SK-N-SH treated with all-trans-retinoic acid at 6 μM for 48 hours (cell line): Measurements from ENCODE around the gene CDK5RAP2.
"Not testable (repeated sequence)": the region's sequence is repeated elsewhere in the genome, so short reads cannot be mapped to it uniquely, and the experiment has no call there.

Experiments used
- ATAC-seq: fragments of 200-7000 bp; cut with Tn5 transposase; 3 replicates; pipeline ENCODE4 v1.9.1; 2020; ENCODE audit warnings: mild to moderate bottlenecking, moderate library complexity
- CREB5 ChIP-seq: fragments of 250-450 bp; sonication (Bioruptor Pico); IDR thresholded peaks from 2 replicates; pipeline ENCODE4 v1.5.1; 2020; ENCODE audit warnings: low read depth, mild to moderate bottlenecking, moderate library complexity
- CSDC2 ChIP-seq: fragments of 250-450 bp; sonication (Bioruptor Pico); IDR thresholded peaks from 2 replicates; pipeline ENCODE4 v1.5.0; 2020; ENCODE audit warnings: mild to moderate bottlenecking, moderate library complexity
- CSRNP3 ChIP-seq: fragments of 250-450 bp; sonication (Bioruptor Pico); IDR thresholded peaks from 2 replicates; pipeline ENCODE4 v1.5.1; 2021; ENCODE audit warnings: mild to moderate bottlenecking, moderate library complexity
- ESRRG ChIP-seq: fragments of 250-450 bp; sonication (Bioruptor Pico); IDR thresholded peaks from 2 replicates; pipeline ENCODE4 v1.6.1; 2021; ENCODE audit warnings: mild to moderate bottlenecking
- ISL1 ChIP-seq: fragments of 250-450 bp; sonication (Bioruptor Pico); IDR thresholded peaks from 2 replicates; pipeline ENCODE4 v2.1.2; 2022; ENCODE audit warnings: mild to moderate bottlenecking, moderate library complexity
- PATZ1 ChIP-seq: fragments of 250-450 bp; sonication (Bioruptor Pico); IDR thresholded peaks from 2 replicates; pipeline ENCODE4 v1.8.0; 2020; ENCODE audit warnings: mild to moderate bottlenecking, moderate library complexity, borderline replicate concordance
- PPARA ChIP-seq: fragments of 250-450 bp; sonication (Bioruptor Pico); IDR thresholded peaks from 2 replicates; pipeline ENCODE4 v1.5.0; 2020; ENCODE audit warnings: mild to moderate bottlenecking, borderline replicate concordance
- RARB ChIP-seq: fragments of 250-450 bp; sonication (Bioruptor Pico); IDR thresholded peaks from 2 replicates; pipeline ENCODE4 v1.8.0; 2021; ENCODE audit warnings: mild to moderate bottlenecking, moderate library complexity
- SNAI2 ChIP-seq: fragments of 250-450 bp; sonication (Bioruptor Pico); IDR thresholded peaks from 2 replicates; pipeline ENCODE4 v1.5.0; 2020; ENCODE audit warnings: mild to moderate bottlenecking, moderate library complexity
- ZFP3 ChIP-seq: fragments of 250-450 bp; sonication (Bioruptor Pico); IDR thresholded peaks from 2 replicates; pipeline ENCODE4 v1.5.0; 2020; ENCODE audit warnings: mild to moderate bottlenecking, moderate library complexity
- ZNF565 ChIP-seq: fragments of 450-650 bp; formaldehyde crosslinking; conservative IDR thresholded peaks from 2 replicates; pipeline ENCODE4 v1.5.0; 2020; ENCODE audit warnings: low read depth, mild to moderate bottlenecking, moderate library complexity
- ZNF70 ChIP-seq: fragments of 450-650 bp; formaldehyde crosslinking; IDR thresholded peaks from 2 replicates; pipeline ENCODE4 v1.5.0; 2020; ENCODE audit warnings: mild to moderate bottlenecking, moderate library complexity
- ZNF8 ChIP-seq: fragments of 450-650 bp; formaldehyde crosslinking; IDR thresholded peaks from 2 replicates; pipeline ENCODE4 v1.5.0; 2020; ENCODE audit warnings: mild to moderate bottlenecking, moderate library complexity
- TF ChIP-seq, protein P1 (sequence below): fragments of 250-450 bp; sonication (Bioruptor Pico); IDR thresholded peaks from 2 replicates; pipeline ENCODE4 v1.8.0; 2021; ENCODE audit warnings: low read depth, mild to moderate bottlenecking, moderate library complexity, borderline replicate concordance

CDK5RAP2 gene

DNA sequence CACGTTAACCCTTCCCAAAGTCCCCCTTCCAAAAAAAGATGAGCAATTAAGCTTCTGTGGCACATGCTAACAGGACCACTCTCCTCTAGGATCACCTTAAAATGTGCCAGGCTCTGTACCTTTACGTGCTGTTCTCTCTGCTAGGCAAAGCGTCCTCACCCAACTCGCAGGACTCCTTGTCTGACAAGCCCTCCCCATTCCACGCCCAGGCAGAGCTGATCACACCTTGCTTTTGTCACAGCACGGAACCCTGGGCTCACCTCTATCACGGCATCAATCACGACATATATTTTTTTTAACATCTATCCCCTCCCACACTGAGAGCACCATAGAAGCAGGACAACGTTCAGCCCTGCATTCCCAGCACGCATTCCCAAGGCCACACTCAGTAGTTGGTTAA lies 47.1 kb downstream of the CDK5RAP2 start (continued):
- TF ChIP-seq PATZ1 (CRISPR knock-in tag) (no peak), ZFP3 (CRISPR knock-in tag) (no peak), ZNF70 (CRISPR knock-in tag) (no peak)

DNA sequence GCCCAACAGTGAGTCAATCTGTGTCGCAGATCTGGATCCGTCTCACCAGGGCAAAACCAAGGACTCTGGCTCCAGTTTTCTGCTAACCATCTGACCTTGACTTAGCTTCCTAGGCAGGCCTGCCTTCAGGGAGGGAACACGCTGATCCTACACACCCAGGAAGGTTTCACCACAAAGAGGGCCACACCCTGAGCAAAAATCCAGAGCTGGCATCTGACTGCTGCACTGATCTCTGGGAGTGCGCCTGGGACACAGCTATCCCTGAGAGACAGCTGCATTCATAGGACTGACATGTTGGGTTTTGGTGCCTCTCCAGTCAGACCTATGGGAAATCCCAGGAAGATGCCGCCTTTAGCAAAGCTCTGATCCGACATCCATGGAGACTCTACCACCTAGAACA lies 47.5 kb downstream of the CDK5RAP2 start:
- TF ChIP-seq ZNF565 (CRISPR knock-in tag) (no peak), CSRNP3 (CRISPR knock-in tag) (no peak), RARB (CRISPR knock-in tag) (no peak), CSDC2 (CRISPR knock-in tag) (no peak), ESRRG (no peak), ZNF8 (no peak), PATZ1 (CRISPR knock-in tag) (no peak)
- TF ChIP-seq, protein P1, sequence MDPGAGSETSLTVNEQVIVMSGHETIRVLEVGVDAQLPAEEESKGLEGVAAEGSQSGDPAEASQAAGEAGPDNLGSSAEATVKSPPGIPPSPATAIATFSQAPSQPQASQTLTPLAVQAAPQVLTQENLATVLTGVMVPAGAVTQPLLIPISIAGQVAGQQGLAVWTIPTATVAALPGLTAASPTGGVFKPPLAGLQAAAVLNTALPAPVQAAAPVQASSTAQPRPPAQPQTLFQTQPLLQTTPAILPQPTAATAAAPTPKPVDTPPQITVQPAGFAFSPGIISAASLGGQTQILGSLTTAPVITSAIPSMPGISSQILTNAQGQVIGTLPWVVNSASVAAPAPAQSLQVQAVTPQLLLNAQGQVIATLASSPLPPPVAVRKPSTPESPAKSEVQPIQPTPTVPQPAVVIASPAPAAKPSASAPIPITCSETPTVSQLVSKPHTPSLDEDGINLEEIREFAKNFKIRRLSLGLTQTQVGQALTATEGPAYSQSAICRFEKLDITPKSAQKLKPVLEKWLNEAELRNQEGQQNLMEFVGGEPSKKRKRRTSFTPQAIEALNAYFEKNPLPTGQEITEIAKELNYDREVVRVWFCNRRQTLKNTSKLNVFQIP (CRISPR knock-in tag) = no peak
- TF ChIP-seq, all 23 proteins: peak for 0
- ATAC-seq = peak; percentile 24; the same call in 1 of the 3 replicates

DNA sequence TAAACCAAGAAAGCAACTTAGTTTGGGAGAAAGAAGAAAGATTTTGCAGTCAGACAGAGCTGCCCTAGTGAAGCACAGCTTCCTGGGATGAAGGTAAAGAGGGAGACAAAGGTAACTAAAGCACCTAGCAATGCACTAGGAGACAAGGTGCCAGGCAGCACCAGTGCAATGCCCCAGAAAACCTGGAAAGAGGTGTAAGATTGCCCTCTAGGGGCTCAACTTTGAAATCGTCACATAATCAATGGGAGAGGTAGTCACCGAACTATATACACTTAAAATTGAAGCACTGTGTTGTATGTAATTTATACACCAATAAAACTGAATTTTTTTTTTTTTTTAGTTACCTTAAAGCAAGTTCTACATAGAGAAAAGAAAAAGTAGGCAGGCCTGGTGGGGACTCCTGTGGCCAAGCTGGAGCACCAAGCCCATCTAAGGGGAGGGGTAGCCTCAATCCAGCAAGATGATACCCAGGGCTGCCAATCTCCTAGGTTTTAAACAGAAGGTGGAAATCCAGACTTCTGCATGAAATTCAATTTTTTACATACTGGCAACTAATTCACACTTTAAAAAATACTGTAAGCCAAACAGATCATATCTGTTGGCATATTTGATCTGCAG lies 48.2 kb downstream of the CDK5RAP2 start:
- TF ChIP-seq ISL1 (no peak), SNAI2 (CRISPR knock-in tag) (no peak), CSRNP3 (CRISPR knock-in tag) (no peak), ESRRG (no peak), CREB5 (CRISPR knock-in tag) (no peak), ZNF565 (CRISPR knock-in tag) (no peak), PPARA (CRISPR knock-in tag) (no peak), ZNF70 (CRISPR knock-in tag) (no peak)
- TF ChIP-seq, protein P1 (CRISPR knock-in tag) = no peak
- peak; percentile 92 for ATAC-seq

DNA sequence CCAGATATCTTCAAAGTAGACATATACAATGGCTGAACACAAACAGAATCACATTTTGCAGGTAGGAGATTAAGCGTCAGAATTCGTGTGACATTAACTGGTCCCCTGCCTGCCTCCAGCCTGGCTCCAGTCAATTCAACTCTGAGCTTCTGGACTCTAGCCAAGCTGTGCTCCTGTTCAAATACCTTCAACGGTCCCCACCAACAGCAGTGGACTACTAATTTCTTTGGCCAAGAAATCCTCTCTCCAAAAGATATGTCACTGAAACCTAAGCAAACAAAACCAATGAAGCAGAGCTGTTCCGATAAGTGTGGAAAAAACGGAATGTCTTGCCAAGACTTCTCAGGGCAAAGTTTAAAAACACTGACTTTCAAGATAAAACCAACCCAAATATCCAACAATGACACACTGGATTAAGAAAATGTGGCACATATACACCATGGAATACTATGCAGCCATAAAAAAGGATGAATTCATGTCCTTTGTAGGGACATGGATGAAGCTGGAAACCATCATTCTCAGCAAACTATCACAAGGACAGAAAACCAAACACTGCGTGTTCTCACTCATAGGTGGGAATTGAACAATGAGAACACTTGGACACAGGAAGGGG lies 49.6 kb downstream of the CDK5RAP2 start:
- not testable (repeated sequence) for ATAC-seq
